OCI-LY7 (cell line): ENCODE measurements around the gene CBLL2. TPM values are rescaled to one million over a fixed set of nuclear protein-coding genes. Genes with fewer than 3 reads are reported as not detected.

Experiments
- total RNA-seq, 2 experiments: library from RNA; depleted of rRNA in 1 of 2; stranded (reverse); fragments of >200 nt in 1 of 2; shearing (Covaris generic) in 1 of 2; gene quantifications; 2 replicates each; pipeline ENCODE4 v1.2.3, GENCODE V29; 2014 to 2022

Gene CBLL2
- total RNA-seq, 2 experiments from 2014 or later: not detected

Other genes with a start within 250 kb of the CBLL2 start
- gene PHEX, start 240.6 kb upstream of the CBLL2 start, total RNA-seq (2014; rRNA removed; shearing (Covaris generic)): 0.09 TPM in 1 of 2 replicates, not detected in the other
- gene PHEX, start 240.6 kb upstream of the CBLL2 start, total RNA-seq (2022): not detected in 2 replicates